Activated CD4-positive, alpha-beta memory T cell treated with anti-CD3 and anti-CD28 coated beads for 36 hours (primary cell): ENCODE results near the gene ZBTB38. TPM values are rescaled to one million over a fixed set of nuclear protein-coding genes. Genes with fewer than 3 reads are reported as not detected.

Experiments
- CTCF ChIA-PET: fragments of 350-600 bp; sonication (Branson Sonifier 250); formaldehyde crosslinking; loops from one replicate; lab custom pipeline; 2021; ENCODE audit warnings: antibody characterized with exemption, inconsistent platforms; lab: Charles Lee
- POLR2A ChIA-PET: fragments of 350-600 bp; sonication (Branson Sonifier 250); formaldehyde crosslinking; loops from one replicate; lab custom pipeline; 2021; ENCODE audit warnings: antibody characterized with exemption; lab: Charles Lee
- DNase-seq: peaks from one replicate; pipeline ENCODE4 v3.0.0-alpha.2; 2020
- H3K27ac Mint-ChIP-seq: one replicate; pipeline ENCODE4 v1.8.0; 2021; ENCODE audit warnings: mixed read lengths
- H3K27me3 Mint-ChIP-seq: one replicate; pipeline ENCODE4 v1.8.0; 2021; ENCODE audit warnings: mixed read lengths
- H3K36me3 Mint-ChIP-seq: one replicate; pipeline ENCODE4 v1.8.0; 2021; ENCODE audit warnings: mixed read lengths
- H3K4me1 Mint-ChIP-seq: one replicate; pipeline ENCODE4 v1.8.0; 2021; ENCODE audit warnings: low read depth, mixed read lengths
- H3K4me3 Mint-ChIP-seq: one replicate; pipeline ENCODE4 v1.8.0; 2021; ENCODE audit warnings: mild to moderate bottlenecking, mixed read lengths
- H3K9me3 Mint-ChIP-seq: one replicate; pipeline ENCODE4 v1.8.0; 2021; ENCODE audit warnings: mixed read lengths
- intact Hi-C: fragments of 100-400 bp; cut with micrococcal nuclease; formaldehyde crosslinking; loops from one replicate; pipeline ENCODE4 v1.15.1; 2023
- total RNA-seq, 2 experiments: library from RNA; stranded (reverse); gene quantifications; one replicate each; pipeline ENCODE4 v1.2.3, GENCODE V29; 2021

The ZBTB38 gene
- total RNA-seq, 2 experiments from 2014 or later: 64.7 to 66.4 TPM

DNA sequence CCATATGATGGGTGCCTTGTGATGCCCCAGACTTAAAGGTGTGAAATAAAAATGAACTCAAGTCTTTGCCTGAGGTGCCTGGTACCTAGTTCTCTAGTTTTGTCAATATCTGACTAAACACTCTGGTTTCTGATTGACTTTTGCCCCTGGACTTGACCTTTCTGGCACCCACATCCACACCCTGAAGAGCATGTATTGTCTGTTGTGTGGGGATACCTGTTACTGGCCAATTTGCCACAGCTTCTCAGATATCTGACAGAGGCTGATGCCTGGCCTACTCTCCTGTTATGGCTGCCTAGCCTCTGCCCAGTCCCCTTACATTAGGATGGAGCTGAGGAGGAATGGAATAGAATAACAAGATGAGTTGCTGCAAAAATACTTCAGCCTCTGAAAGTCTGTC is 3.6 kb downstream of the ZBTB38 start:
- ChIA-PET POLR2A (interaction anchor here (1.0 to 3.2 kb wide), 4 partner anchors 10 to 65 kb away, joined by 3 to 31 read pairs (median 6); no protein-coding TSS in a partner anchor), CTCF (interaction anchor here (0.9 to 6.5 kb wide), 6 partner anchors 11 to 186 kb away, joined by 3 to 63 read pairs (median 14); no protein-coding TSS in a partner anchor)
- no peaks in the 10 kb centered on the region for H3K27me3 Mint-ChIP-seq
- H3K4me3 Mint-ChIP-seq: no peak overlapping the region
- peaks cover 70% of the 10 kb centered on the region for H3K4me1 Mint-ChIP-seq
- peak overlapping the region; percentile 61 for H3K27ac Mint-ChIP-seq
- intact Hi-C loops: loop anchor here (2.0 to 5.0 kb wide), 2 partner anchors 181 to 365 kb away; partner anchors contain the start of gene RNF7
- no peaks in the 10 kb centered on the region for H3K9me3 Mint-ChIP-seq
- no peaks in the 10 kb centered on the region for H3K36me3 Mint-ChIP-seq
- peak; percentile 47 for DNase-seq

DNA sequence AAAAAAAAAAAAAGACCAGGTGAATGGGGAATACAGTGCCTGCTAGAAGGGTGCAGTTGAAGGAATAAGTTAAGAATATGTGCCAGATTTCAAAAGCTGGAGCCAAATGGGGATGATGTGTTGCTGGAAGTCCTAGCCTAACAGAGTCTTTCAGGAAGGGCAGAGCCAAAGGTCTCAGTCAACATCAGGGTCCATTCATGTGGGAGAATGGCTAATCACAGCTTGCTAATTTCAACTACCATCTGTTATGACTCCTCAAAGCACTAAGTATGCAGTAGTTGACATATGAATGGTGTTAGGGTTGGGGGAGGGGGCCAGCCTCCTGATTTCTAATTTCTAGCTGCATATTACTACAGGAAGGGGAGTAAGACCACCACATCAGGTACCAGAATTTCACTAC is 4.4 kb downstream of the ZBTB38 start:
- peak; percentile 52 for DNase-seq
- no peaks in the 10 kb centered on the region for H3K27me3 Mint-ChIP-seq
- H3K9me3 Mint-ChIP-seq: no peaks in the 10 kb centered on the region
- H3K36me3 Mint-ChIP-seq: no peaks in the 10 kb centered on the region
- ChIA-PET CTCF (interaction anchor here (0.9 to 6.5 kb wide), 9 partner anchors 12 to 185 kb away, joined by 3 to 63 read pairs (median 4); no protein-coding TSS in a partner anchor), POLR2A (interaction anchor here (0.6 to 3.2 kb wide), 12 partner anchors 9 to 1810 kb away, joined by 3 to 31 read pairs (median 5); no protein-coding TSS in a partner anchor)
- intact Hi-C loops: loop anchor here (1.0 to 5.0 kb wide), 4 partner anchors 31 to 365 kb away; partner anchors contain the start of gene RNF7
- H3K4me1 Mint-ChIP-seq: peaks cover 67% of the 10 kb centered on the region
- H3K27ac Mint-ChIP-seq: peak overlapping the region; percentile 89
- H3K4me3 Mint-ChIP-seq: no peak overlapping the region

- CTCF ChIA-PET: interaction anchor here (0.8 to 6.5 kb wide), 12 partner anchors 11 to 87 kb away, joined by 3 to 63 read pairs (median 4); no protein-coding TSS in a partner anchor
- POLR2A ChIA-PET: interaction anchor here (0.7 to 3.2 kb wide), 11 partner anchors 11 to 115 kb away, joined by 3 to 31 read pairs (median 6); no protein-coding TSS in a partner anchor
- H3K4me1 Mint-ChIP-seq: peaks cover 71% of the 10 kb centered on the region
- H3K36me3 Mint-ChIP-seq: no peaks in the 10 kb centered on the region
- no peak for DNase-seq
- no peaks in the 10 kb centered on the region for H3K27me3 Mint-ChIP-seq
- H3K27ac Mint-ChIP-seq: peak overlapping the region; percentile 89
- H3K9me3 Mint-ChIP-seq: no peaks in the 10 kb centered on the region
- no peak overlapping the region for H3K4me3 Mint-ChIP-seq
- intact Hi-C loops: loop anchor here (1.0 to 5.0 kb wide), 4 partner anchors 30 to 364 kb away; partner anchors contain the start of gene RNF7
These were observed 4.9 kb downstream of the ZBTB38 start for GRCh38 chr3:141373232-141373631.

DNA sequence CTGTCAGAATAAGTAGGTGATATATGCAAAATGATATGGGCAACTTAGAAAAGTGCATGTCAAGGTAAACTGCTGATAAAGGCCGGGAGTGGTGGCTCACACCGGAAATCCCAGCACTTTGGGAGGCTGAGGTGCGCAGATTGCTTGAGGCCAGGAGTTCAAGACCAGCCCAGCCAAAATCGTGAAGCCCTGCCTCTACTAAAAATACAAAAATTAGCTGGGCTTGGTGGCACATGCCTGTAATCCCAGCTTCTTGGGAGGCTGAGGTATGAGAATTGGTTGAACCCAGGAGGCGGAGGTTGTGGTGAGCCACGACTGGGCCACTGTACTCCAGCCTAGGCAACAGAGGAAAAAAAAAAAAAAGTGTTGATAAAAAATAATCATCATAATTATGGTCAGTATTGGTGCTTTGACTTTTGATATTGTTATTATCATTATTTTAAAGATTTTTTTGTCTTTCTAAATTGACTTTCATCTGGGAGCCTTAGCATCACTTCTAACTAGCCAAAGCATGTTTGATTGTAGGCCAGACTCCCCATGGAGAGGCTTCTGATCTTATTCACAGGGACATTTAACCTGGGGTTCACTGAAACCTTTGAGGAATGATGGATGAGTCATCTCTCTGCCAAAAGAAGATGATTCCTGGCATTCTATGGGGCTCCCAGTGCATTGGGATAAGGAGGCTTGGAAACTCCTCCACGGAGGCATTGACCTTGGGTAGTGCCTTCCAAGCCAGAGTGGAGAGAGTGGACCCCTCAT is 5.6 kb downstream of the ZBTB38 start:
- Mint-ChIP-seq H3K27me3 (no peaks in the 10 kb centered on the region), H3K4me3 (no peak overlapping the region), H3K4me1 (peaks cover 76% of the 10 kb centered on the region), H3K27ac (peak overlapping the region; percentile 89), H3K36me3 (peaks cover 3% of the 10 kb centered on the region), H3K9me3 (no peaks in the 10 kb centered on the region)
- POLR2A ChIA-PET: interaction anchor here (0.7 to 3.2 kb wide), 8 partner anchors 10 to 114 kb away, joined by 3 to 31 read pairs (median 7); no protein-coding TSS in a partner anchor
- peak; percentile 48 for DNase-seq
- intact Hi-C loops: loop anchor here (1.0 to 5.0 kb wide), 4 partner anchors 29 to 363 kb away; partner anchors contain the start of gene RNF7
- CTCF ChIA-PET: interaction anchor here (0.8 to 6.5 kb wide), 12 partner anchors 10 to 86 kb away, joined by 3 to 63 read pairs (median 4); no protein-coding TSS in a partner anchor

DNA sequence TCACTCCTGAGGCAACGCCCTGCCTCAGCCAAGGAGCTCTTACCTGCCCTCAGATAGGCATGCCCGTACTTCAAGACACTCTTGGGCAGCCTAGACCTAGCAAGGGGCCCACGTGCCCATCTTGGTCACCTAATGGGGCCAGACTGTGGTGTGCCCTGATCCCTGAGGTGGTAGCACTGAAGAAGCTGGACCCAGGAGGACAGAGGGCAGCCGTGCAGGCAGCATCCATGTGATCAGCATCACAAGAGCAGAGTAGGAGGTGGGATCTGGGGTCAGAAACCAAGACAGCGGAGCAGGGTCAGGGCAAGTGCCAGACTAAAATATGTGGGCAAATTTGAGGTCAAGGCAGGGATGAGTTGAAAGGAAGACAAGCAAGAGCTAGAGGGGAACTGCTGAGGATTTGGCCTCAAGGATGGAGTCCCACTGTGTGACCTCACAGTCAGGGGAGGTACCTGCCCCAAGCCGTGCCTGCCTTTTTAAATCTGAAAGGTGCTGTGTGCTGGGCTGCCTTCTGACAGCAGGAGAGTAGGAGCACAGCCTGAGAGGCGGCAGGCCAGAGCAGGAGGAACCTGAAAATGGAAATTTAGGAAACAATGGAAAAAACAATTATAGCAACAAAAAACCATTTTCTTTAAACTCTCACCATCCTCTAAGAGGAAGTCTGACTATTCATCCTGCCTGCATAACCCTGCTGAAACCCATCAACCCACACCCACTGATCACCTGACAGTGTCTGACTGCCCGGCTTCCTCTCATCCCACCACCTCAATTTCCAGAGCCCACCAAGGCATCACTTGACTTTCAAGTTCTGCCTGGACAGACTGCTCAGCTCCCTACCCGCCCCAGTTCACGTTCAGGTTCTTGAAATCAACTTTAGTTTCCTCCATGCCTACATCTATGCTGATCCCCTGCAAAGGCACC is 7.3 kb downstream of the ZBTB38 start:
- CTCF ChIA-PET: interaction anchor here (1.0 to 1.9 kb wide), 4 partner anchors 11 to 66 kb away, joined by 3 to 5 read pairs (median 4); no protein-coding TSS in a partner anchor
- H3K27ac Mint-ChIP-seq: peak overlapping the region; percentile 72
- no peaks in the 10 kb centered on the region for H3K9me3 Mint-ChIP-seq
- no peaks in the 10 kb centered on the region for H3K27me3 Mint-ChIP-seq
- no peak for DNase-seq
- POLR2A ChIA-PET: interaction anchor here (0.7 to 1.6 kb wide), 4 partner anchors 9 to 36 kb away, joined by 3 to 4 read pairs (median 4); no protein-coding TSS in a partner anchor
- no peak overlapping the region for H3K4me3 Mint-ChIP-seq
- intact Hi-C loops: loop anchor here (2.0 kb wide), 1 partner anchor 139 kb away; no protein-coding TSS in a partner anchor
- peaks cover 78% of the 10 kb centered on the region for H3K4me1 Mint-ChIP-seq
- peaks cover 3% of the 10 kb centered on the region for H3K36me3 Mint-ChIP-seq

DNA sequence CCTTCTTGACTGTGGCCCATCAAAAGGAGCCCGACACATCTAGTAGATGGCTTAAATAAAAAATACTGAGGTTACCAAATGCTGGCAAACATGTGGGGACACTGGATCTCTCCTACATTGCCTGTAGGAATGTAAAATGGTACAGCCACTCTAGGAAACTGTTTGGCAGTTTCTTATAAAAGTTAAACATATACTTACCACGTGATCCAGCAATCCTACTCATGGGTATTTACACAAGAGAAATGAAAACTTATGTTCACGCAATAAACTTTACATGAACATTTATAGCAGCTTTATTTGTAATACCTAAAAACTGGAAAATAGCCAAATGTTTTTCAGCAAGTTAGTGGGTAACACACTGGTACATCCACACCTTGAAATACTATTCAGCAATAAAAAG is 9.1 kb downstream of the ZBTB38 start:
- H3K27ac Mint-ChIP-seq: peak overlapping the region; percentile 72

GRCh38 chr3:141378556-141378955 is 10.3 kb downstream of the ZBTB38 start:
- H3K27me3 Mint-ChIP-seq: no peaks in the 10 kb centered on the region
- ChIA-PET CTCF (interaction anchor here (1.0 to 1.9 kb wide), 5 partner anchors 11 to 71 kb away, joined by 3 to 9 read pairs (median 5); no protein-coding TSS in a partner anchor), POLR2A (interaction anchor here (0.7 to 2.2 kb wide), 7 partner anchors 10 to 70 kb away, joined by 3 to 11 read pairs (median 8); no protein-coding TSS in a partner anchor)
- H3K4me3 Mint-ChIP-seq: no peak overlapping the region
- intact Hi-C loops: no loop called here
- H3K27ac Mint-ChIP-seq: peak overlapping the region; percentile 97
- no peaks in the 10 kb centered on the region for H3K9me3 Mint-ChIP-seq
- H3K4me1 Mint-ChIP-seq: peaks cover 73% of the 10 kb centered on the region
- no peak for DNase-seq
- H3K36me3 Mint-ChIP-seq: peaks cover 3% of the 10 kb centered on the region

More for the DNA sequence above, 9.1 kb downstream of the ZBTB38 start:
- H3K9me3 Mint-ChIP-seq: no peaks in the 10 kb centered on the region
- peaks cover 3% of the 10 kb centered on the region for H3K36me3 Mint-ChIP-seq
- no peak for DNase-seq
- H3K4me3 Mint-ChIP-seq: no peak overlapping the region
- CTCF ChIA-PET: interaction anchor here (0.9 kb wide), 1 partner anchor 17 kb away, joined by 3 read pairs; no protein-coding TSS in a partner anchor
- POLR2A ChIA-PET: interaction anchor here (0.8 kb wide), 1 partner anchor 11 kb away, joined by 5 read pairs; no protein-coding TSS in a partner anchor
- intact Hi-C loops: loop anchor here (2.0 kb wide), 1 partner anchor 141 kb away; no protein-coding TSS in a partner anchor
- peaks cover 79% of the 10 kb centered on the region for H3K4me1 Mint-ChIP-seq
- no peaks in the 10 kb centered on the region for H3K27me3 Mint-ChIP-seq

- Mint-ChIP-seq H3K4me3 (peak overlapping the region; percentile 49), H3K4me1 (peaks cover 65% of the 10 kb centered on the region)
These were observed 11.1 kb downstream of the ZBTB38 start for GRCh38 chr3:141379250-141379966.

GRCh38 chr3:141380279-141380678 is 12.0 kb downstream of the ZBTB38 start:
- Mint-ChIP-seq H3K4me1 (peaks cover 58% of the 10 kb centered on the region), H3K4me3 (peak overlapping the region; percentile 14), H3K27ac (peak overlapping the region; percentile 97), H3K9me3 (no peaks in the 10 kb centered on the region), H3K27me3 (no peaks in the 10 kb centered on the region), H3K36me3 (peaks cover 3% of the 10 kb centered on the region)
- POLR2A ChIA-PET: interaction anchor here (1.4 to 2.2 kb wide), 5 partner anchors 8 to 69 kb away, joined by 3 to 13 read pairs (median 8); no protein-coding TSS in a partner anchor
- no peak for DNase-seq
- CTCF ChIA-PET: interaction anchor here (0.6 to 1.9 kb wide), 4 partner anchors 9 to 61 kb away, joined by 3 to 9 read pairs (median 6); no protein-coding TSS in a partner anchor
- intact Hi-C loops: no loop called here

More at GRCh38 chr3:141379250-141379966, 11.1 kb downstream of the ZBTB38 start:
- Mint-ChIP-seq H3K36me3 (peaks cover 3% of the 10 kb centered on the region), H3K27ac (peak overlapping the region; percentile 97), H3K27me3 (no peaks in the 10 kb centered on the region), H3K9me3 (no peaks in the 10 kb centered on the region)
- POLR2A ChIA-PET: interaction anchor here (0.7 to 2.2 kb wide), 10 partner anchors 9 to 69 kb away, joined by 3 to 13 read pairs (median 6); no protein-coding TSS in a partner anchor
- intact Hi-C loops: loop anchor here (1.0 kb wide), 2 partner anchors 9 to 12 kb away; no protein-coding TSS in a partner anchor
- DNase-seq: peak; percentile 77
- CTCF ChIA-PET: interaction anchor here (0.7 to 1.9 kb wide), 11 partner anchors 9 to 81 kb away, joined by 3 to 9 read pairs (median 3); no protein-coding TSS in a partner anchor

GRCh38 chr3:141380987-141381386 is 12.7 kb downstream of the ZBTB38 start:
- intact Hi-C loops: no loop called here
- POLR2A ChIA-PET: interaction anchor here (1.4 to 2.2 kb wide), 2 partner anchors 8 to 9 kb away, joined by 3 to 8 read pairs; no protein-coding TSS in a partner anchor
- Mint-ChIP-seq H3K9me3 (no peaks in the 10 kb centered on the region), H3K4me1 (peaks cover 51% of the 10 kb centered on the region), H3K36me3 (peaks cover 3% of the 10 kb centered on the region), H3K4me3 (no peak overlapping the region), H3K27me3 (no peaks in the 10 kb centered on the region), H3K27ac (peak overlapping the region; percentile 97)
- DNase-seq: no peak
- CTCF ChIA-PET: interaction anchor here (0.6 kb wide), 1 partner anchor 10 kb away, joined by 3 read pairs; no protein-coding TSS in a partner anchor
